Measurements from ENCODE around the gene EIPR1. TPM values are rescaled to one million over a fixed set of nuclear protein-coding genes. Genes with fewer than 3 reads are reported as not detected.
"Not testable (repeated sequence)": the region's sequence is repeated elsewhere in the genome, so short reads cannot be mapped to it uniquely, and the experiment has no call there.

Gene EIPR1
- total RNA-seq, 1 experiment from 2014 or later = 80.3 TPM

DNA sequence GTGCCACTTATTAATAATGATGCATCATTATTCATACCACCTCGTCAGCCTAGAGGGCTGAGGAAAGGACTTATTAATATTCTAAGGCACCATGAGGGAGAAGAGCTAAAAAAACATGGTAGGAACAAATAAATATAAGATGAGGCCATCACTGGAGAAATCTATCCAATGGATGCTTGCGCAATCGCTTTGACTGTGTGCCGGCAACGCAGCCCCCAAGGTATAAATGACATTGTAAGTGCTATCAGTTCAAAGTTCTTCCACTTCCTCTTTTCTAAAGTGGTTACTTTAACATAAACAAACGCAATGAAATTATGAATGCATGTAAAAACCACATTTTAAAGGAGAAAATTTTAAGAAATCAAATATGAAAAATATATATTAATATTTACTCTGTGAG lies 164.6 kb downstream of the EIPR1 start:
- no peak for DNase-seq (ENCODE audit: low read depth)

DNA sequence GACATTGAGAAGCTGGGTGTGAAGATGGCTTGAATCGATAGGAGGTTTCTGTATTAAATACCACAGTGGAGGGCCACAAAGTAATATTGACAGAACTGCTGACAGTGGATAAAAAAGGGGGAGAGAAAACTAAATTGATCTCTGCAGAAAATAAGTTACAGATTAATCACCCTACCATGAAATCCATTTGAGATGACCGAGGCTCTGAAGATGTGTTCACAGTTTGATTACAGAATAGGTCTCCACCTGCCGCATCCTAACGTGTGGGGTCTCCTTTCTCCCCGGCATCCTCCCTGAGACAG lies 165.6 kb downstream of the EIPR1 start:
- no peak for DNase-seq (ENCODE audit: low read depth)

DNA sequence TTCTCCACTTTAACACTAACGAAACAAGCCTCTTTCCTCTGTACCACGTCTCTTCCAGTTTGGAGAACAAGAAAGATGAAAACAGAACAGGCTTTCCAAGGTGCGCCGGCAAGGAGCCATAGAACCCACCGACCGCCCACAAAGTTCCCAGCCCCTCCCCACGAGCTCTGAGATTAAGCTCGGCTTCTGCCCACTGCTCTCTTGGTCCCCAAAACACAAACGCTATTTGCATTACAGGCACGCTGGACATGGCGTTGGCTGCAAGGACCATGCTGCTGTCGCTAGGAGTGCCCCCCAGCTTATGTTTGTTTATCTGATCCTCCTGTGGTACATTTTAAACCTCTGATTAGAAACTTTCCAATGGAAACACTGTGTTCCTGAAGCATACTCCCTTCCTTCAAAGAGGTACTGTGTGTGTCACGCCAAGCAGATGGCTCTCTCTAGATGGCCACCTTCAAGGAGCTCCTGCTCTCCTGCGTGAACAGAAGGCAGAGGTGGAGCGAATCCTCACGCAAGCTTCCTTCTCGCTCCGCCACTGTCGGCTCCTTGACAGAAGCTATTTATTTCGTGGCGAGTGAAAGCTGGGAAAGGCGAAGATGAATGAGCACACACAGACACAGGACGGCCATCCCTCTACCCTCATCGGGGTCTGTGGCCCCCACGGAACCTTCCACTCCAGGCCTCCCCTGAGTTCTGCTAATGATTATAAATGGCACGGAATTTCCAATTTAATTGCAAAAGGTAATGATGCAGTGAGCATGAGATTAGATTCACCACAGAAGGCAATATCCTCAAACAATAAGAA lies 166.2 kb downstream of the EIPR1 start:
- DNase-seq (ENCODE audit: low read depth) = no peak

DNA sequence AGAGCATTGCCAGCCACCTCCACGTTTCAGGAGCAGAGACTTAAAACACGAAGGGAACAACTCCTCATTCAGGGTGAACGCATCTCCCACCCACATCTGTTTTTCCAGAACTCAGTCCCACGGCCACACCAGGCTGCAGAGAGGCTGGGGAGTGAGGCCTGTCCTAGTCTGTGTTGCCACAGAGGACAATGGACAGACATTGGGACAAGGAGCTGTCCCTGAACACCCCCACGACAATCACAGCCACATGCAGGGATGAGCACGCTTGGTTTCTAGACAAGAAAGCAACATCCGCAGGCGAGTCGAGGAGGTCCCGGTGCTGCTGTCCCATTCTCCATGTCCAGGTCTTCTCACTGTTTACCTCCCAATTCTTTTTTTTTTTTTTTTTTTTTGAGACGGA lies 167.4 kb downstream of the EIPR1 start:
- no peak for DNase-seq (ENCODE audit: low read depth)

DNA sequence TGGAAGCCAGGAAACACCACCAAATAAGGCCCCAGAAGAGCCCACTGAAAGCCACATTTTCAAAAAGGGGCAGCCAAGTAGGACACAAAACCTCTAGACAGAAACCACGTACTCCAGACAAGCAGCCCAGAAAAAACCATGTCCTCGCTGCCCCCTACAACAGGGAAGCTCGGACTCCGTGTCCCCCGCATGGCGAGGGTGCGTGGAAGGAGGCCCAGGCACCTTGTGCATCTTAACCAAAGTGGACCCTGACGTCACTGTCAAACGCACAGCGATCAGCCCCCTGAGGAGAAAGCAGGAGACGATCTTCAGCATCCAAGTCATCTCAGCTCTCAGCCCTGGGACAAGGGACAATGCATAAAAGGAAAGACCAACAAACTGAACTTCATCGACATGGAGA lies 168.4 kb downstream of the EIPR1 start:
- no peak for DNase-seq (ENCODE audit: low read depth)

DNA sequence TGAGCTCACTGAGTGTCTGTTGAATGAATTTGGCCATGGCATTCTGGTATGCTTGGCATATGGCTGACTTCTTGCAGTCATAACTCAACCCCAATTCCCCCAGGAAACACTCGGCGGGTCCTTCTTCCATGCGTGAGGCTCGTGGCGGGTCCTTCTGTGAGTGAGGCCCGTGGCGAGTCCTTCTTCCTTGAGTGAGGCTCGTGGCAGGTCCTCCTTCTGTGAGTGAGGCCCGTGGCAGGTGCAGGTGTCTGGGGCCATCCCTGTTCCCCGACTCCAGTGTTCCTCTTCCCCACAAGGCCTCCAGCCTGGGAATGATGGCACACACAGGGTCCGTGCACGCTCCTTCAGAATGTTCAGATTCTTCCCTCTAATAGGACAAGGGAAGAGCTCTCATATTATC lies 169.0 kb downstream of the EIPR1 start:
- no peak for DNase-seq (ENCODE audit: low read depth)

DNA sequence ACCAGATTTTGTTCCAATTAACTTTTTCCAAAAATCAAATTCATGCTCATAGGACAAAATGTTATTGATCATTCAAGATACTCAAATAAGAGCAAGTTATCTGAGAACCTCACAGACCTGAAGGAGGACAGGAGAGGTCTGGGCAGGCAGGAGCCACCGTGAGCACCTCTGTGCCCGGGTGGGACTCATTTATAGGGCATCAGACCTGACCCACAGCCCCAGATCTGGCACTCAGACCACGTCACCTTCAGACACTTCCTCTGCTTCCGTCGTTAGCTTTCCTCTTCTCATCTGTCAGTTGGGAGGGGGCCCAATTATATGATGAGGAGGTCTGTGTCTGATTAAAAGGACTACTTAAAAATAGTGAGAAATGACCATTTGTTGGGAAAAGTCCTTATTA lies 169.4 kb downstream of the EIPR1 start:
- DNase-seq (ENCODE audit: low read depth) = no peak

DNA sequence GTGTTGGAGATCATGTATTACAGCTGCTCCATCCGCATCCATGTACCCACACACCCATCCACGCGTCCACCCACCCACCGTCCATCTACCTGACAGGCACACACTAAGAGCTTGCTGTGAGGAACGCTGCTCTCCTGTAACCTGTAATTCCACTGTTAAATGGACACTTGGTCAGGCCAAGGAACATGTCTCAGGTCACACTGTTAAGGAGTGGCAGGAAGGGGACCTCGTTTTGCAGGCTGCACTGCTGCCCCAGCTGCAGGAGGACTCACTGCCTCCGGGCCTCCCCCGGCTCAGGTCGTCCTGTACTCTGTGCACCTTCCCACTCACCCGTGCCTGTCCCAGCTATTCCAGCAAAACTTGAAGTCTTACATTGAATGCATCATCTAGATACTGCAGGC lies 170.5 kb downstream of the EIPR1 start:
- DNase-seq (ENCODE audit: low read depth) = no peak

DNA sequence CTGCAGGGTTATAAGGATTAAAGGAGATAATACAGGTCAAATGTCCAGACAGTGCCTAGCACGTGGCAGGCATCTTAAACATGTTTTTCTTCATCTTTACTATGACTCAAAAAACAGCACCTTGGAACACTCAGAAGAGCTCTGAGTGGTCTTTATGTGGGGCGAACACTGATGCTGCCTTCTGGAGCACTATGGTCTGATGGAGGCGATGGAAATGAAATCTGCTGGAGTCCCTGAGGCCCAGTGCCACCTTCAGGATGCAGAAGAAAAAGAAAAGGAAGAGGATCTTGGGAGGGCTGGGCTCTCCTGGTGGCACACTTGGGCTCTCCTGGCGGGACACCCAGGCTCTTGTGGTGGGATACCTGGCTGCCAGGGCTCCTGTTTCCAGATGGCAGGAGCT lies 171.8 kb downstream of the EIPR1 start:
- no peak for DNase-seq (ENCODE audit: low read depth)

DNA sequence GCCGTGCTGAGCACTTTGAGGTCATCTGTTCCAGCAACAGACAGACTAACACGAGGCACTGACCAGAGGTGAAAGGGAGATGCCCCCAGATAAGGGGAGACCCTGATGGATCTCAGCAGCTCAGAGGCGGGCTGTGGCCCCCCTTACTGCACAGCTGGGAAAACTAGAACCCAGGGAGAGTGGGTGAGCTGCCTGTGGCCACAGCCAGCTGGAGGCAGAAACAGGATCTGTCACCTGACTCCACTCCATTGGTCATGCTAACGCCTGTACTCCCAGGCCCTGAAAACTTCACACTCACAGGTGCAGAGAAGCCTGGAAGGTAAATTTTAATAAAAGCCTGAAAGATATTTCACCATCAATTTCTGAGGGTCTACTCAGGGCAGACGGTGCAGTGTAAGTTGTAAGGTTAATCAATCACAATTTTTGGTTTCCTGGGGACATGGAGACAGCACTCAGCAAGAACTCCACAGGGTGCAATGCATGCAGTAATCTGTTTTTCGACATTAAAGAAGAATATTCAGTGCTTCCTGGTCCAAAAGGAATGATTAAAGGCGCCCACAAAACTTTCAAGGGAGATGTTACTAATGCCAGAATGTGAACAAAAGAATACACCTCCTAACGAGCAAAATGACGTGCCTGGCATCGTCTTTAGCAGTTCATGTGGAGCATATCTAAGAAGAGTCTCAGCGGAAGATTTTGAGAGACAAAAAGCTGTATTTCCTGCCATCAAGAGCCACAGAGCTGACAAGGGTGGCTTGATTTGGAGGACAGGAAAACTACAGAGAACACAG lies 173.4 kb downstream of the EIPR1 start:
- no peak for DNase-seq (ENCODE audit: low read depth)

DNA sequence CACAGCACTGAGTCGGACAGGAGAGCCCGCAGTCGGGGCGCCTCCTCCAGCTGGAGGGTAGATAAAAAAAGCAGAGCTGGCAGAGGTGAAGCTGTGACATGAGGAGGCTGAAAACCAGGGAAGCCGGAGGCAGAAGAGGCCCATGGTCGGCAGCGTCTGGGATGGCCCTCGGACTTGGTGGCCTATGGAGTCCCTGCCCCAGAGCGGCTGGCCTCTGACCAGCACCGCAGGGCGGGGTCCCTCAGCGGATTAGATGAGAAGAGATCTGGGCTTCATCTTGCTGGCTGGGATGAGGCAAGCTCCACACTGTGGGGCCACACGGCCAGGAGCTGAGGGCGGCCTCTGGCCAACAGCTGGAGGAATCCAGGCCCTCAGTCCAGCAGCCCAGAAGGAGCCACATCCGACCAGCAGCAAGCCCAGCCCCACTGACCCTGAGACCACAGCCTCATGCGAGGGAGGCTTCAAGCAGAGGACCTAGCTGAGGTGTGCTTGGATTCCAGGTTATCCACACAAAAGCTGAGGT lies 174.1 kb downstream of the EIPR1 start:
- no peak for DNase-seq (ENCODE audit: low read depth)

DNA sequence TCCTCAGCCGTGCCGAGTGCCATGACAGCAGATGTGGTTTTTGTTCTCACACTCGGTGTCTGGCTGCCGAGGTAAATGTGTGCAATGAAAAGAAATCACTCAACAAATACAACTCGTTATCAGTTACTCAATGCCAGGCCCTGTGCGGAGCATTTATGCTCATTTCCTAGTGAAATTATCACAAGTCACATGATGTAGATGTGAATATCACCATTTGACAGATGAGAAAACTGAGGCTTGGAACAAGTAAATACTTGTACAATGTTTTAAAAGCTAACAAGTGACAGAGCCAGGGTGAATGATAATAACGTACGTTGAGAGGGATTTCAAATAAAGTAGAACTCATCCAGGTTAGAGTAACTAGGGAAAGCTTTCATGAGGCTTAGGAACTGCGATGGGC lies 174.7 kb downstream of the EIPR1 start:
- no peak for DNase-seq (ENCODE audit: low read depth)

DNA sequence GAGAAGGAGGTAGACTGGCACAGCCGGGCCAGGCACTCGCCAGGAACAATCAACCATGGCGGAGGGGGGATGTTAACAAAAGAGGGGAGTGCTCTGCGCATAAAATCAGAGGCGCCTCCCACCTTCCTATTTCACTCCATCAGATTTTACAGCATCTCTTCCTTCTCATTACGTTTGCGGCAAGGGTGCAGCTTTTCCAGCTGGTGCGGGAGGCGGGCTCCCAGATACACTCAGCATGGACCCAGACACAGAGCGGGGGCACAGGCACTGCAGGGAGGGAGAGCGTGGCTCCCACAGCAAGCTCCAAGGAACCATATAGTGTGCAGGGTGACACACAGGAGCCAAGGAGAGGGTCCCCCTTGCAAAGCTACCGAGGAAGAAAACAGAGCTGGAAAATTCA lies 176.3 kb downstream of the EIPR1 start:
- DNase-seq (ENCODE audit: low read depth) = no peak

DNA sequence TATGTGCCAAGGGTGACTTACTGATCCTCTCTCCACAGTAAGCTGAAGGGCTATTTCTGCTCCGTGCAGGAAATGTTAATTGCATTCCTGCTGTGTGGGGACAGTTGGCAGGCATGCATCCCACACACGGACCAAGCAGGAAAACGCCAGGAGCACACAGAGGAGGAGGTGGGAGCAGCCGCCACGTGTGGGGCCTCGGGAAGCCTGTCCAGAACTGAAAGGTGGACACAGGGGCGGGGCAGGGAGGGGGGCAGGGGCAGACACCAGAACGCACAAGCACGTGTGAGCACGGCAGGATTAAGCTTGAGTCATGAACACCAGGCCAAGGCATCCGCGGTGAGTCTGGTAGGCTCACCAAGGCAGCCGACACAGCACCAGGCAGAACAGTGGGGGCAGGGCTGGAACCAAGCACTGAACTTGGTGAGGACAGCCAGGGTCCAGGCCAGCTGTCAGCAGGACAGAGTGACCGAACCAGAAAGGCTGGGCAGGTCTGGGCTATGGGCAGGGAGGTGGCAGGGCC lies 177.1 kb downstream of the EIPR1 start:
- DNase-seq (ENCODE audit: low read depth) = no peak

DNA sequence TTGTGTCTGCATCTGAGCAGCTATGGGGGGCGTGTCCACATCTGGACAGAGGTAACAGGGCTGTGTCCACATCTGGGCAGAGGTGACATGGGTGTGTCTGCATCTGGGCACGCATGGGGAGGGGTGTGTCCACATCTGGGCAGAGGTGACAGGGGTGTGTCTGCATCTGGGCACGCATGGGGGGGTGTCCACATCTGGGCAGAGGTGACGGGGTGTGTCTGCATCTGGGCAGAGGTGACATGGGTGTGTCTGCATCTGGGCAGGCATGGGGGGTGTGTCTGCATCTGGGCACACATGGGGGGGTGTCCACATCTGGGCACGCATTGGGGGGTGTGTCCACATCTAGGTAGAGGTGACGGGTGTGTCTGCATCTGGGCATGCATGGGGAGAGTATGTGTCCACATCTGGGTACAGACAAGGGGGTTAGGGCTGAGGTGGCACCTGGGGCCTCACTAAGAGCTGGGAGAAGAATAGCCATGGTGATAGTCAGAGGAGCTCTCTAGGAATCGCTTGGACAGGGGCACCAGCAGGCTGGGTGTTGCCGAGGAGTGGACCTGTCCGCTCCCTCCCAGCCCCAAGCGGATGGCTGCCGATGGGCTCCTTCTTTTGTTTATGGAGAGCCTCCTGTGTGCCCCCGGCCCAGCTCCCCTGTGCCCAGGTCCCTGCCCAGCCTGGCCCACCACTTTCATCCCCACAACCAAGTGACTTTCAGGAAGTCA lies 177.8 kb downstream of the EIPR1 start:
- DNase-seq (ENCODE audit: low read depth) = no peak

DNA sequence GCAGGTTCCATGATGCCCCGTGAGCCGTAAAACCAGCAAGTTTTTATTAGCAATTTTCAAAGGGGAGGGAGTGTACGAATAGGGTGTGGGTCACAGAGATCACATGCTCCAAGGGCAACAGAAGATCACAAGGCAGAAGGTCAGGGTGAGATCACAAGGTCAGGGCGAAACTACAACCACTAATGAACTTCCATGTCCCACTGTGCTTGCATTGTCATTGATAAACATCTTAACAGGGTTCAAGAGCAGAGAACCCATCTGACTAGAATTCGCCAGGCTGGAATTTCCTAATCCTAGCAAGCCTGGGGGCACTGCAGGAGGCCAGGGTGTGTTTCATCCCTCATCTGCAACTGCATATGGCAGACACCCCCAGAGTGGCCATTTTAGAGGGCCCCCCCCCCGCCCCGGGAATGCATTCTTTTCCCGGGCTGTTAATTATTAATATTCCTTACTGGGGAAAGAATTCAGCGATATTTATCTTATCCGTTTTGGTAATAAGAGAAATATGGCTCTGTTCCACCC lies 178.9 kb downstream of the EIPR1 start:
- not testable (repeated sequence) for DNase-seq (ENCODE audit: low read depth)

DNA sequence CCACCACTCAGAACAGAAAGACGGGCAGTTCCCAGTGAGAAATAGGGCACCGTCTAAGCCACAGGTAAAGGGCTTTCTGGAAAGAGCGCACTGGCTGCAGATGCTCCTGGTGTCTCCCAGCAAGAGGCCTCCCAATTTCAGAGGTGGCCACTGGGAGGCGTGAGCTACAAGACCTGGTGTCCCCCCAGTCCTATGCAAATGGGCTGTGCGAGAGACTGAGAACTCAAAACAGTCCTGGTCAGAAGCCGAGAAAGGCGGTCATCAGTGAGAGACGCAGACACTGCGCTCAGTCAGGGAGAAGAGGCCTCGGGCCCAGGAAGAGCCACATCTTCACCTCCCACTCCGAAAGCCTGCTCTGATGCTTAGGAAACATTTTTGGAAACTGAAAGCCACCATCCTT lies 179.5 kb downstream of the EIPR1 start:
- no peak for DNase-seq (ENCODE audit: low read depth)

DNA sequence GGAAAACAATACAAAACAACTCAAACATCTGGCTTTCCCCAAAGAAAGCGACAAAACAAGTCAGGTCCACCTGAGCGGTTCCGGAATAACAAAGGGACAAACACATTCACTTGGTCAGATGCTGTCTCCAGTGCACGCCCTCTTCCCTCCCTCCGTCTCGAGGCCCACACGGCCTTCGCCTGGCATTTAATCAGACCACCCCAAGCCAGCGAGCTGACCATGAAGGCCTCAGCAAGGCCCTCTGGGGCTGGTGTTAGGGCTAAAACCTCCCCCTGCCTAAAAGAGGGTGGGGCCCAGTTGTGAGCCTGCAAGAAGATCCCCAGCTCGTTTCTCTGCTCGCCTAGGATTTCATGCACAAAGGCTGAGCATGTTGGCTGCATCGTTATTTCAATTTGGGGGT lies 180.3 kb downstream of the EIPR1 start:
- no peak for DNase-seq (ENCODE audit: low read depth)

DNA sequence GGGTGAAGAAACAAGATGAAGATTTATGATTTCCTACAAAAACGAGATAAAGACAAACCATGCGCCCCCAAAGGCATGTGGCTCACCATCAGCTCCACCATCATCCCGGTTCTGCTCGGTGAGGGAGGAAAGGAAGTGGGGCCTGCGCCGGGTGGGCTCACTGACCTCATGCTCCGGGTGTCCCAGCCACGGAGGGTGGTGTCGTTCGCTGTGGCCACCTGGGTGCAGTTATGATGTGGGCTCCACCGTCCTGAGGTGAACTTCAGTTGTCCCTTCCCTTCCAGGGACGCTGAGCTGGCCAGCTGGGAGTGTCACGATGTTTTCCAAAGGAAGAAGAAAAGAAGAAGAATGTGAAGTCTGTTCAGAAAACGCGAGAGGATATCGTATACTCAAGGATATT lies 180.9 kb downstream of the EIPR1 start:
- DNase-seq (ENCODE audit: low read depth) = no peak

DNA sequence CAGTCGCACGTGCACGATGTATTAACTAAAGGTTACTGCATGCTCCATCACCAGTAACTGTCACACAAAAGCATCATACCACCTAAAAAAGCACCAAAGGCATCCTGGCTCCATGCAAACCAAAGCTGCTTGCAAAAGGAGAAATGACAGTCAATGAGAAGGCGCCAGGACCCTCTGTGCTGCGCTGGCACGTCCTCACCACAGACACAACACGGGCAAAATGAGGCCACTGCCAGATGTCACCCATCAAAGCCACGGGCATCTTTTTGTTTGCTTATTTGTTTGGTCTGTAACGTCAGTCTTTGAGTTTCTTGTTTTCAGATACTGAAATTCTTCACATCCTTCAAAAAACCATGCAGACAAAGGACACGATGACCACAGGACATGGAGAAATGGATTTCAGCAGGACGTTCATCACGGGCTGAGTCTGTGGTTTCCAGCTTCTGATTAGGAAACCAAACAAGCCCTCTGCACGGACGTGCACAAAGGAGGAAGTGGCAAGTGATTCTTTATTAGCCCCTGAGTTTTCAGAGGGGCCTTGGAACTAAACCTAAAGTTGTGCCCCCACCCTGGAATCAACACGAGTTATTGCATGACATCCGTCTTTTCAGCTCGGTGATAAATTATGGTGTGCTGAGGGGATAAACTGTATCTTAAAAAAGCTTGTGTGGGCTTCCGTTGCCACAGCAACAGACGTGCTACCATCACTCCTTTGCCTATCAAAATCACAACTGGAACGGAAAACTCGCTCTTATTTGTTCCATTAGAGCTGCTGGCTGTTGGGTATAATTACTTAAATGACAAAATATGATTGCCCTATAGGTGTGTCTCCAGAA lies 181.8 kb downstream of the EIPR1 start:
- DNase-seq (ENCODE audit: low read depth) = no peak

DNA sequence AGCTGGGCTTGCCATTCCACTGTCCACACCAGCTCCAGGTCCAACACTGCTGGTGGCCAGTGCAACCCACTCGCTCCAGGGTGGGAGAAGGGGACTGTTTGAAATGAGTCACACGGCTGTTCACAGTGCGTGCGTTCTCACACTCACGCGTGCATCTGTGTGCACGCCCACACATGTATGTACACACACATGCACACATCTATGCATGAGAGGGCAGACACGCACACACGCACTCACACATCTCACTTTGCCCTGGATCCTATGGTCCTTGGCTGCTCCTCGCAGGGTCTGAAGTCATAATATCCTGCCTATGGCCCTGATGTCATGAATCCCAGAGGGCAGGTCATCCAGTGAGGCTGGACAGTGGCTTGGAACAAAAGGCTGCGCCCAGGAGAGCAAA lies 182.8 kb downstream of the EIPR1 start:
- DNase-seq (ENCODE audit: low read depth) = no peak
